ENCODE data around the gene SLC22A5.
"Not testable (repeated sequence)": the region's sequence is repeated elsewhere in the genome, so short reads cannot be mapped to it uniquely, and the experiment has no call there.

The SLC22A5 gene

GRCh38 chr5:132408456-132408855, 38.9 kb downstream of the SLC22A5 start:
- no peak for DNase-seq (ENCODE audit: low spot score)
- no peak for TF ChIP-seq CTCF (IDR thresholded peaks at IDR 0.05; ENCODE audit: extremely low read depth, missing control alignments)

GRCh38 chr5:132408965-132409364, 39.5 kb downstream of the SLC22A5 start:
- DNase-seq (ENCODE audit: low spot score): no peak
- no peak for TF ChIP-seq CTCF (IDR thresholded peaks at IDR 0.05; ENCODE audit: extremely low read depth, missing control alignments)

GRCh38 chr5:132410451-132411303, 41.2 kb downstream of the SLC22A5 start:
- peak; percentile 92 for DNase-seq (ENCODE audit: low spot score)
- peak; percentile 52 for TF ChIP-seq CTCF (IDR thresholded peaks at IDR 0.05; ENCODE audit: extremely low read depth, missing control alignments)

- TF ChIP-seq CTCF (IDR thresholded peaks at IDR 0.05; ENCODE audit: extremely low read depth, missing control alignments): no peak
- no peak for DNase-seq (ENCODE audit: low spot score)
Measured at GRCh38 chr5:132411304-132412013, 41.9 kb downstream of the SLC22A5 start.

GRCh38 chr5:132413567-132413966, 44.1 kb downstream of the SLC22A5 start:
- no peak for TF ChIP-seq CTCF (IDR thresholded peaks at IDR 0.05; ENCODE audit: extremely low read depth, missing control alignments)
- no peak for DNase-seq (ENCODE audit: low spot score)

- TF ChIP-seq CTCF (IDR thresholded peaks at IDR 0.05; ENCODE audit: extremely low read depth, missing control alignments): no peak
- peak; percentile 46 for DNase-seq (ENCODE audit: low spot score)
Measured at GRCh38 chr5:132414634-132415378, 45.3 kb downstream of the SLC22A5 start.

- DNase-seq (ENCODE audit: low spot score): not testable (repeated sequence)
Measured at GRCh38 chr5:132415516-132415915, 46.0 kb downstream of the SLC22A5 start.
